T-helper 2 cell (primary cell): Measurements from ENCODE around the gene CHML.

Source experiments
- DNase-seq, 5 experiments: peaks; one replicate each; pipeline versions ENCODE4 v3.0.0 to v3.0.0-alpha.2; 2012 to 2022

The CHML gene

GRCh38 chr1:241644259-241644658 is 4.1 kb upstream of the CHML start:
- no peak for DNase-seq

- no peak for DNase-seq
Measured at GRCh38 chr1:241642593-241642944, 2.4 kb upstream of the CHML start.

GRCh38 chr1:241641773-241642592 is 1.8 kb upstream of the CHML start:
- DNase-seq: no peak

- no peak for DNase-seq
Measured at GRCh38 chr1:241640867-241641622, 876 bp upstream of the CHML start.

GRCh38 chr1:241639623-241640148 is 483 bp downstream of the CHML start:
- DNase-seq: peak in 2 of 5 experiments; percentile 10

- peak in 1 of 5 experiments; percentile 26 for DNase-seq
Measured at GRCh38 chr1:241638909-241639622, 1.1 kb downstream of the CHML start.

- DNase-seq: no peak
Measured at GRCh38 chr1:241638099-241638682, 2.0 kb downstream of the CHML start.

- DNase-seq: no peak
Measured at GRCh38 chr1:241637604-241638003, 2.6 kb downstream of the CHML start.

- peak in 1 of 5 experiments; percentile 13 for DNase-seq
Measured at GRCh38 chr1:241637046-241637590, 3.1 kb downstream of the CHML start.

- no peak for DNase-seq
Measured at GRCh38 chr1:241636291-241636690, 3.9 kb downstream of the CHML start.

GRCh38 chr1:241635556-241636152 is 4.5 kb downstream of the CHML start:
- DNase-seq: no peak

GRCh38 chr1:241632987-241633386 is 7.2 kb downstream of the CHML start:
- DNase-seq: no peak

- no peak for DNase-seq
Measured at GRCh38 chr1:241631674-241632073, 8.5 kb downstream of the CHML start.

- no peak for DNase-seq
Measured at GRCh38 chr1:241630899-241631298, 9.3 kb downstream of the CHML start.

GRCh38 chr1:241630476-241630875 is 9.7 kb downstream of the CHML start:
- DNase-seq: no peak

GRCh38 chr1:241630005-241630404 is 10.2 kb downstream of the CHML start:
- DNase-seq: no peak

GRCh38 chr1:241627453-241628259 is 12.5 kb downstream of the CHML start:
- DNase-seq: peak in 2 of 5 experiments; percentile 24 to 77

- no peak for DNase-seq
Measured at GRCh38 chr1:241624935-241625334, 15.2 kb downstream of the CHML start.

GRCh38 chr1:241622669-241623068 is 17.5 kb downstream of the CHML start:
- no peak for DNase-seq

GRCh38 chr1:241617426-241617825 is 22.7 kb downstream of the CHML start:
- no peak for DNase-seq
